GM12874 (cell line): ENCODE results near the gene FOXP2.

Source experiments
- TF ChIP-seq, protein P1 (sequence below): IDR thresholded peaks from 2 replicates; pipeline ENCODE4 v1.5.1; 2011; ENCODE audit warnings: low read depth, mild to moderate bottlenecking, control low read depth, low read length, moderate library complexity; ENCODE audit not compliant: insufficient read depth

The FOXP2 gene

DNA sequence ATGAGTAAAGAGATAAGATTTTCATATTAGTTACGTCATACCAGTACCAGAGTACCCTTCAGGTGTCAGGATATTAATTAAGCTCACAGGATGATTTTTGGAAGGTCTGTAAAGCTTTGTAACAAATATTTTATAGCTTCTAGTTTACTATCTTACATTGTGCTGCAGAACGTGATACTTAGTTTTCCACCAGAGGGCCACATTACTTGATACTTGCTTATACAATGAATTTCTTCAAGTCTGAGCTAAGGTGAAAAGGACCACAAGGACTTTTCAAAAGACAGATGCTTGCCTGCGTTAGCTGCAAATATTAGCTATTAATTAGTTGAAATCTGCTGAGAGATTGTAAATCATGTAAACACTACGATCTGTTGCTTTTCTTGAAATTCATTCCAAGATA is 12.2 kb downstream of the FOXP2 start:
- TF ChIP-seq, protein P1, sequence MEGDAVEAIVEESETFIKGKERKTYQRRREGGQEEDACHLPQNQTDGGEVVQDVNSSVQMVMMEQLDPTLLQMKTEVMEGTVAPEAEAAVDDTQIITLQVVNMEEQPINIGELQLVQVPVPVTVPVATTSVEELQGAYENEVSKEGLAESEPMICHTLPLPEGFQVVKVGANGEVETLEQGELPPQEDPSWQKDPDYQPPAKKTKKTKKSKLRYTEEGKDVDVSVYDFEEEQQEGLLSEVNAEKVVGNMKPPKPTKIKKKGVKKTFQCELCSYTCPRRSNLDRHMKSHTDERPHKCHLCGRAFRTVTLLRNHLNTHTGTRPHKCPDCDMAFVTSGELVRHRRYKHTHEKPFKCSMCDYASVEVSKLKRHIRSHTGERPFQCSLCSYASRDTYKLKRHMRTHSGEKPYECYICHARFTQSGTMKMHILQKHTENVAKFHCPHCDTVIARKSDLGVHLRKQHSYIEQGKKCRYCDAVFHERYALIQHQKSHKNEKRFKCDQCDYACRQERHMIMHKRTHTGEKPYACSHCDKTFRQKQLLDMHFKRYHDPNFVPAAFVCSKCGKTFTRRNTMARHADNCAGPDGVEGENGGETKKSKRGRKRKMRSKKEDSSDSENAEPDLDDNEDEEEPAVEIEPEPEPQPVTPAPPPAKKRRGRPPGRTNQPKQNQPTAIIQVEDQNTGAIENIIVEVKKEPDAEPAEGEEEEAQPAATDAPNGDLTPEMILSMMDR, result peak; percentile 13; the same call in 1 of the 2 replicates

DNA sequence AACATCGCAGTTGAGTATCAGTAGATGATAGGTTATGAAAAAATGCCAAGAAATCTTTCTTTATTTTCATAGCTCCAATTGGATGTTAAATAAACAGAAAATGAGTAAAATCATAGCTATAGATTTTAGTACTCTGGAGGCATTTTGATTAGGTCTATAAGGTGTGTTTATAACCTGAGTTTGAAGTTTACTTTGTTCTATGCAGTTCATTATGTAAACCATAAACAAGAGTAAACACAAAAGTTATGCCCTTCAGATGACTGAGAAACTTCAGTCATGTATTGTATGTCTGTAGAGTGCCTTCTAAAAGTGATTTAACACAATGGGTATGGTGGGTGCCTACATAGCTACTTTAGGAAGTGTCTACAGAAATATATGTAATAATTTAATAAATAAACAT is 13.6 kb downstream of the FOXP2 start:
- TF ChIP-seq, protein P1, result no peak

DNA sequence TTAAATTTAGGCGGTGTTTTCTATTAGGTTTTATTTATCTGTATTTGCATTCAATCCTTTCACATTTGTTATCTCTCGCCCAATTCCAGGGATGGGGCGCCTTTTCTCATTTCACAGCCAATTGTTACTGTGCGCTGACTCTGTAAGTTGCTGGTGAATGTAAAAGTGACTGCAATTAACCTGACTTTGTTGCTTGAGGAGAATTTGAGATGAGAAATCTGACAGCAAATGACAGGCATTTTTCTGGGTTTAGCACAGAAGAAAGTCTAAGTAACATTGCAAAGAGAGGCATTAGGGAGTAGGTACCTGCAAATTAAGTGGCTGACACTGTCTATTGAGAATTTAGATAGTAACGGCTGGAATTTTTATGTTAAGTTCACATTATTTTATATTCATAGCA is 16.6 kb downstream of the FOXP2 start:
- TF ChIP-seq, protein P1, result no peak

DNA sequence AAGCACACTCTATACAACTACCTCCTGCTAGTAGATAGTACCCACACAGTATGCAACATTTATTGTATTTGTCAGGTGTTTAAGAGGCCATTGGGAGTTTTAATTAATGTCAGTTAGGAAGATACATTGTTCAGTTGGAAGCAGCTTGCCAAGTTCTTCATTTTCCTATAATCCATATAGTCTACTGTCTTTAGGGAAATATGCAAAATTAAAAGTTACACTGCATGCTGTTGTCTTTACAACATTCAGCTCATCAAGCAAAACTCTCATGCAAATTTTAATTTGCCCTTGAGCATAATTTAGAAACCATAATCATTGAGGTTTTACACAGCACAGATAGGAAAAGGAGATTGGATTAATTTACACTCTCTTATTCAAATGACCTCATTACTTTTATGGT is 17.4 kb downstream of the FOXP2 start:
- TF ChIP-seq, protein P1, result no peak

DNA sequence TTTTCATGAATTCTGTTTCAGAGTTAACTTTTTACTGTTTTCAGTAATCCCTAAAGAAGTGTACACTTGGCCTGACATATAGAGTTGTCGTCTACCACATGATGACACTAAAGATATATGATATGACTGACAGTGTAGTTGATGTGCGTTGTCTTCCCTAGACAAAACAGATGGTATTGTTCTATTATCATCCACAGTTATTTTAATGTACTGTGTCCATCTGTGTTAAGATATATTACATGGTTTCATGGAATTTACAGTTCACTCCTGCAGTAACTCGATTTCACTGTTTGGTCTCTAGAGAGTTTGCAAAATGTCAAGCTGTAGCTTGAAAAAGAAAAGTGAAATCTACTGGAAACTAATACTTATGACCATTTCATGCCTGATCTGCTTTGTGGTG is 18.1 kb downstream of the FOXP2 start:
- TF ChIP-seq, protein P1, result no peak

DNA sequence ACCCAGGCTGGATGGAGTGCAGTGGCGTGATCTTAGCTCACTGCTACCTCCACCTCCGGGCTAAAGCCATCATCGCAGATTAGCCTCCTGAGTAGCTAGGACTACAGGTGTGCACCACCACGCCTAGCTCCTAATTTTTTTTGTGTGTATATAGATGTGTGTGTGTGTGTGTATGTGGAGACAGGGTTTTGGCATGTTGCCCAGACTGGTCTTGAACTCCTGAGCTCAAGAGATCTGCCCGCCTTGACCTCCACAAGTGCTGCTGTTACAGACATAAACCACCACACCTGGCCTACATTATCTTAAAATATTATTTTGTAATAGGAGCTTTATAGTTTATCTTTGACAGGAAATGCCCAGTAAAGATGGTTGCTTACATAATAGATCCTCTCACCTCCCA is 25.0 kb downstream of the FOXP2 start:
- TF ChIP-seq, protein P1, result no peak

DNA sequence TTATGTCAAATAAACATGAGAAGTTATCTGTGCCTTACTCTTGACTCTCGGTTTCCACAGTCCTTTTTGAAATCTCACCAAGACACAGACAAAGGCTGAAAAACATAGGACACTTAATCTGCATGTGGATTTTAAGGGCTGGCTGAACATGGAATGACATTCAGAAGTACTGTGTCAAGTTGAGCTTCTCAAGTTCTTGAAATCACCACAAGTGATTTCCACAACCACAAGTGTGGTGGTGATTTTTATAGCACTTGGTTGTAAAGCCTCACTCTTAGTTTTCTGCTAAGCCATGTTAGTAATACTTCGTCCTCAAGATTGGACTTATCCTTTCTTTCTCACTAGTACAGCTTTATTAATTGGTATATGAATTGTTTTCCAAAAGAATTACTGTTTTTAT is 29.6 kb downstream of the FOXP2 start:
- TF ChIP-seq, protein P1, result no peak

DNA sequence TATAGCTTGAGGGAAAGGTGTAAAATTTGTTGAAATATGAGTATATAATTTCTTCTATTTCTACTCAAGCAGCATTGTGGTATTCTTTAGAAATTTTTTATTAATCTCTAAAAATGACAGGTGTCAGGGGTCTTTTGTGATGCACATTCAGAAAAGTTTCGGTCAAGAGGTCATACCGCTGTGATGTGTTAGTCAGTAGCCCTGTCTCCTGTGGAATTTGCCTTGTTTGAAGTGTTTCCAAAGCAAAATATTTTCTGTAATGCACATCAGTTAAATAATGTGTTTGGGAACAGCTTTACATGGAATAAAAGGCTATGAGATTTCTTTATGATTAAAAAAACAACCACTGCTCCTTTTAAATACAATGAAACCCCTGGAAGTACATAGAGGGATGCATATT is 35.8 kb downstream of the FOXP2 start:
- TF ChIP-seq, protein P1, result no peak
